LNCaP clone FGC (cell line): ENCODE measurements around the gene GARIN3.

Experiments
- DNase-seq: peaks from one replicate; pipeline ENCODE4 v3.0.0-alpha.2; 2011; ENCODE audit warnings: low read depth
- H3K4me3 ChIP-seq: 2 replicates; pipeline ENCODE4 v1.5.1; 2011; ENCODE audit warnings: mild to moderate bottlenecking, low read depth, low read length, control low read depth
- TF ChIP-seq, protein P1 (sequence below): IDR thresholded peaks from 2 replicates; pipeline ENCODE4 v1.5.1; 2012; ENCODE audit warnings: mild to moderate bottlenecking; ENCODE audit not compliant: control insufficient read depth, insufficient read depth; ENCODE audit errors: extremely low read depth

GARIN3 gene

DNA sequence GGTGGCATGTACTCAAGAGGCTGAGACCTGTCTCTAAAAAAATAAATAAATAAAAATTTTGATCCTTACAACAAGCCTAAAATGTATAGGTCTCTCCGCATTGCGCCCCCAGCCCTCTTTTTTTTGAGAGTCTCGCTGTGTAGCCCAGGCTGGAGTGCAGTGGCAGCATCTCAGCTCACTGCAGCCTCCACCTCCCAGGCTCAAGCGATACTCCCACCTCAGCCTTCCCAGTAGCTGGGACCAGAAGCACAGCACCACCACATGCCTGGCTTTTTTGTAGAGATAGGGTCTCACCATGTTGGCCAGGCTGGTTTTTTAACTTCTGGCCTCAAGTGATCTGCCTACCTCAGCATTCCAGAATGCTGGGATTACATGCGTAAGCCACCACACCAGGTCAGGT lies 2.2 kb upstream of the GARIN3 start:
- no peak overlapping the region for H3K4me3 ChIP-seq
- DNase-seq = no peak
- TF ChIP-seq, protein P1, sequence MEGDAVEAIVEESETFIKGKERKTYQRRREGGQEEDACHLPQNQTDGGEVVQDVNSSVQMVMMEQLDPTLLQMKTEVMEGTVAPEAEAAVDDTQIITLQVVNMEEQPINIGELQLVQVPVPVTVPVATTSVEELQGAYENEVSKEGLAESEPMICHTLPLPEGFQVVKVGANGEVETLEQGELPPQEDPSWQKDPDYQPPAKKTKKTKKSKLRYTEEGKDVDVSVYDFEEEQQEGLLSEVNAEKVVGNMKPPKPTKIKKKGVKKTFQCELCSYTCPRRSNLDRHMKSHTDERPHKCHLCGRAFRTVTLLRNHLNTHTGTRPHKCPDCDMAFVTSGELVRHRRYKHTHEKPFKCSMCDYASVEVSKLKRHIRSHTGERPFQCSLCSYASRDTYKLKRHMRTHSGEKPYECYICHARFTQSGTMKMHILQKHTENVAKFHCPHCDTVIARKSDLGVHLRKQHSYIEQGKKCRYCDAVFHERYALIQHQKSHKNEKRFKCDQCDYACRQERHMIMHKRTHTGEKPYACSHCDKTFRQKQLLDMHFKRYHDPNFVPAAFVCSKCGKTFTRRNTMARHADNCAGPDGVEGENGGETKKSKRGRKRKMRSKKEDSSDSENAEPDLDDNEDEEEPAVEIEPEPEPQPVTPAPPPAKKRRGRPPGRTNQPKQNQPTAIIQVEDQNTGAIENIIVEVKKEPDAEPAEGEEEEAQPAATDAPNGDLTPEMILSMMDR = no peak

DNA sequence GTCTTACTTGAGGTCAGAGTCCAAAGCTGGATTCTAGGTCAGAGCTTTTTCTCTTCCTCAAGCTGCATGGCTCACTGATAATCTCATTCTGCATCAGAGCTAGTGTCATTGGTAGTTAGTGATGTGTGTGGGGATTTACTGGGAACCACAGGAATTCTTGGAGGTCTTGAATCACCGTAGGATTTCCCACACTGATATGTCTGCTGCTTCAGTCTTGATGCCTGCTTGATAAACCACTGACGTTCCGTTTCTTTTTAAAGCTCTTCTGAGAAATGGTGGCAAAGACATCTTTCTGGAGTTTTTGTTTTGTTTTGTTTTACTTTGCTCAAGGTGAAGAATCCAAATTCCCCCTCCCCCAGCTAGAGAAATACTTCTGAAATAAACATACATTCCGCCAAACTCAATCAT lies 1.2 kb upstream of the GARIN3 start:
- DNase-seq = no peak
- TF ChIP-seq, protein P1 = no peak
- no peak overlapping the region for H3K4me3 ChIP-seq

DNA sequence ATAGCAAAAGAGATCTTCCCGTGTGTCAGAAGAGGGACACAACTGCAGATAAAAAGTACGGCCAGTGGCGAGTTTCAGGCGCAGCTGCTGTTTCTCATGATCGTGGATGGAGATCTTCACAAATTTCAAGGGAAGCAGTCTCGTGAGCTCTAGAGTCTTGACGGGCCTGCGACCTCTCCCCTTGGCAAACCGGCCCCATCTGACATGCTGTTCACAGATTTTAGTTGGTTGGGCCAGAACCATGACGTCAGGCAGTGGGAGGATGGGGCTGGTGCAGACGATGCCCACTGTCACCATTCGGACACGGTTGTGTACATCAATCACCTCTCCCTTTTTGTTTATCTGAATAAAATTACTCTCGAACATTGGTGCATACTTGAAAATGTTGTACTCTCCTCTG lies 396 bp downstream of the GARIN3 start:
- H3K4me3 ChIP-seq = no peak overlapping the region
- TF ChIP-seq, protein P1 = no peak
- no peak for DNase-seq

- DNase-seq = no peak
- TF ChIP-seq, protein P1 = no peak
- H3K4me3 ChIP-seq = no peak overlapping the region
These were observed 803 bp downstream of the GARIN3 start for GRCh38 chr5:157165261-157165660.

GRCh38 chr5:157164521-157164920 lies 1.5 kb downstream of the GARIN3 start:
- TF ChIP-seq, protein P1 = no peak
- no peak for DNase-seq
- H3K4me3 ChIP-seq = no peak overlapping the region

DNA sequence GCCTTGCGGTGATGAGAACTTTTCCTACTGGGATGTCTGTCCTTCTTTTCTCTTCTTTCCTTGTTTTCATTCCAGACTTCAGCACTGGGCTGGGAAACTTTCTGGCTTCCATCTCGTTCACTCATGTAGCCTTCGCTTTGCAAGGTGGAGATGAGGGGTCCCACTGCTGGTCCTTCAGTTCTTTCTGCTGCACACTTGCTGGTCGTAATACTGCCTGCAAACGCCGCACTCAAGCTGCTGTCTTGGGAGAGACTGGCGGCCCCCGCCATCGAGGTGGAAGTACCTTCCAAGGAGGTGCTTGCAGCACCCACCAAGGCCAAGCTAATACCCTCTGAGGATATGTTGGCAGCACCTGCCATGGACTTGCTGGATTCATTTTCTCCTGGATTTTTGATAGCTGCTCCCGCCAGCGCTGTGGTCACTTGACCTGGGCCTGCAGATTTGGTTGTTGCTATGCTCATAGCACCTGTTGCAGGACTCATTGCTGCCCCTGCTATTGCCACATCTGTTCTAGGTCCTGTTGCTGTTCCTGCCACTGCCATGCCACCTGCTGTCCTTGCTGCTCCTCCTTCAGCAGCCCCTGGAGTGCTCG lies 3.0 kb downstream of the GARIN3 start:
- no peak for DNase-seq
- TF ChIP-seq, protein P1 = no peak

GRCh38 chr5:157161996-157162395 lies 4.1 kb downstream of the GARIN3 start:
- DNase-seq = no peak
- H3K4me3 ChIP-seq = no peak overlapping the region
- TF ChIP-seq, protein P1 = no peak

More for the DNA sequence above, 3.0 kb downstream of the GARIN3 start:
- H3K4me3 ChIP-seq = no peak overlapping the region
